ENCODE data around the gene TCEANC2.

- TF ChIP-seq ZFP30 (CRISPR knock-in tag; IDR thresholded peaks at IDR 0.05) (no peak), PATZ1 (CRISPR knock-in tag; IDR thresholded peaks at IDR 0.05; ENCODE audit: borderline replicate concordance) (no peak), TOX (CRISPR knock-in tag; IDR thresholded peaks at IDR 0.05; ENCODE audit: borderline replicate concordance) (no peak), CREB5 (CRISPR knock-in tag; IDR thresholded peaks at IDR 0.05; ENCODE audit: low read depth) (no peak)
Observed at GRCh38 chr1:54151013-54151412, 97.6 kb downstream of the TCEANC2 start.

Data from SK-N-SH treated with all-trans-retinoic acid at 6 μM for 48 hours (cell line).